ENCODE data around the gene SLC16A8.
A peak's percentile ranks its signal among the peaks of the same experiment; 100 is the strongest.
"Not testable (repeated sequence)": the region's sequence is repeated elsewhere in the genome, so short reads cannot be mapped to it uniquely, and the experiment has no call there.

Gene SLC16A8

DNA sequence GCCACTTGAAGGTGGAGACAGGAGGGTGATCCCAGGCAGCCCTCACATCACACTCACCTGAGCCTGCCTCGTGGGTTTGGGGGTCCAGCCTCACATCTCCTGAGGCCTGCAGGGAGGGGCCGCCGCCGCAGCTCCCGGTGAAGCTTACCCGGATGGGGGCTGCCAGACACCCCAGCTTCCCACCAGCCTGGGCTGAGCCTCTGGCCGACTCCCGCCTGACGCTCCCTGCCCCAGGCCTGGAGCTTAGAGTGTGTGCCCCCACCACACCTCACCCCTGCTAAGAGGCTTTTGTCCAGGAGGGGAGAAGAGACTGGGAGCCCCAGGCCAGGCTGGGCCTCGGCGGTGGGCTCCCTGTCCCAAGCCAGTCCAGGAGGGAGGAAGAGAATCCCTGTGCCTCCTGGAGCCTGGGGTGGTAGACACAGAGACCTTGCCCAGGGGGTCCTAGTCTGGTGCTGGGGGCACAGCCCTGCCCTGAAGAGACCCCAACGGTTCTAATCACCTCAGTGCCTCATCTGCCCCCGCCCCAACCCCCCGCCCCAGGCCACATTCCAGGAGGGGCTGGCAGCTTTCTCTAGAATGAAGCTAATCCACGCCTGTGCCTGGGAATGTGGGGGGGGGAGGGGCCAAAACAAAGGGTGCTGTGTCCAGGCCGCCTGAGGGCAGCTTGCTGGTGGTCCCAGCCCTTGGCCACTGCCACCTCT lies at the start of gene SLC16A8:
Gene SLC16A8, minus strand, starts transcription at position 254 of the 701 bp plus-strand sequence. CDS start 1,311 bp downstream, outside the sequence.
- DNase-seq, result no peak

GRCh38 chr22:38133331-38133730 lies 49.3 kb upstream of the SLC16A8 start:
- DNase-seq, result no peak

GRCh38 chr22:38132794-38133193 lies 48.8 kb upstream of the SLC16A8 start:
- no peak for DNase-seq

DNA sequence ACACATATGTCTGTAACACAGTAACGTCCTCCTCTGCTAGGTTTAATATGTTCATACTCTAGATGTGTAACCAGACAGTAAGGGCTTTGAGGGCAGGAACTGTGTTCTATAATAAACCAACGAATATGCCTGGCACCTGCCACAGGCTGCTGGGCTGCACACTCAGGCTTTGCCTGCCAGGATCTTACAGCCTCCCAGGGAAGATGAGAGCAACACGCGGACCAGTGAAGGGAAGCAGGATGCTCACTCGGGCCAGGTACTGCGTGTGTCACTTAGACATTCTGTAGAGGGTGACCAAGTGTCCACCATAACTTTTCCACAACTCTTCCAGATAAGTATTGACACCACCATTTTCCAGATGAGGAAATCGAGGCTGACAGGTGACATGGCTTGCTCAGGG lies 48.2 kb upstream of the SLC16A8 start:
- no peak for DNase-seq

DNA sequence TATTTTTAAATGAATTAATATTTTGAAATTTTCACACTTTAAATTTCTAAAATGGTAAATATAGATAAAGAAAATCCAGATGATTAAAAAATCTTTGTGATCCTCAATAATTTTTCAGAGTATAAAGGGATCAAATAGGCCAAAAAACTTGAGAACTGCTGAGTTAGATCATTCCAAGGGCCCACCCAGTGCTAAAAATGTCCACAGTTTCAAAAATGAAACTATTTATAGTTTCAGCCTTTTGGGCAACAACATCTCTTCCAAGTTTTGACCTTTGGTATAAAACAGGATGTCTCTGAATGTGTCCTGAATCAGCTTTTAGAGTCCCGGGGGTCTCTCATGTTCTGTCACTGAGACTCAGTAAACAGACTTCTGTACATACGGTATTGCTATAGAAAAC lies 47.4 kb upstream of the SLC16A8 start:
- DNase-seq, result no peak

GRCh38 chr22:38129856-38130255 lies 45.9 kb upstream of the SLC16A8 start:
- no peak for DNase-seq

GRCh38 chr22:38129021-38129420 lies 45.0 kb upstream of the SLC16A8 start:
- DNase-seq, result no peak

GRCh38 chr22:38127869-38128268 lies 43.9 kb upstream of the SLC16A8 start:
- no peak for DNase-seq

DNA sequence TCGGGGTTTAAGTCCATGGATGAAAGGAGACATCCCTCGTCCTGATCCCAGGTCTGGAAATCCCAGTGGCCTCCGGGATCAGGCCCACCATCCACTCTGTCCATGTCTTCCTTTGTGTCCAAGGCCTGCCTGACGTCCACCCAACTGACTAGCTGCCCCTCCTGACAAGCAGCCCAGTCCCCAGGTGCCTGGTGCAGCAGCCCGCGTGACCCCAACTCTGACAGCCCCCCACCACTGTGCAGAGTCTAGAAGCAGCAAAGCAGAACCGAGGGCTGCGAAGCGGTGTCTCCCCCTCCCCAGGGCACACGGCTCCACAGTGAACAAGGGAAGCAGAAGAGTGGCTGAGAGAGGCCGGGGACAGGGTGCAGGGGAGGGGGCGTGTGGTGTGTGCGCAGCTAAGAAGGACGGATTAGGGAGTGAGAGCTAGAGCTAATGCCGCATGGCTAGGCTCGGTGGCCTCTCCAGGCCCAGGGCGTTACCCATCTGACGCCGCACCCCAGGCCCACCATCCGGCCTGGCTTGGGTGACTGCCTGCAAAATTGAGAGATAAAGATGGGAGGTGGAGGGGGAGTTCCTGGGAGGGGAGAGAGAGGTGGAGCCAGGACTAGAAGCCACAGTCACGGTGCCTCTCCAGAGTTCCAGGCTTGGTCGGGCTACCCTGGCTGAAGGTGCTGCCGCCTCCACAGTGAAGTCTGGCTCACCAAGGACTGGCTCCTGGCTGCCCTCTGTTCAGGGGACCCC lies 43.1 kb upstream of the SLC16A8 start:
- DNase-seq, result no peak

- DNase-seq, result no peak
Observed at GRCh38 chr22:38125751-38126201, 41.8 kb upstream of the SLC16A8 start.

DNA sequence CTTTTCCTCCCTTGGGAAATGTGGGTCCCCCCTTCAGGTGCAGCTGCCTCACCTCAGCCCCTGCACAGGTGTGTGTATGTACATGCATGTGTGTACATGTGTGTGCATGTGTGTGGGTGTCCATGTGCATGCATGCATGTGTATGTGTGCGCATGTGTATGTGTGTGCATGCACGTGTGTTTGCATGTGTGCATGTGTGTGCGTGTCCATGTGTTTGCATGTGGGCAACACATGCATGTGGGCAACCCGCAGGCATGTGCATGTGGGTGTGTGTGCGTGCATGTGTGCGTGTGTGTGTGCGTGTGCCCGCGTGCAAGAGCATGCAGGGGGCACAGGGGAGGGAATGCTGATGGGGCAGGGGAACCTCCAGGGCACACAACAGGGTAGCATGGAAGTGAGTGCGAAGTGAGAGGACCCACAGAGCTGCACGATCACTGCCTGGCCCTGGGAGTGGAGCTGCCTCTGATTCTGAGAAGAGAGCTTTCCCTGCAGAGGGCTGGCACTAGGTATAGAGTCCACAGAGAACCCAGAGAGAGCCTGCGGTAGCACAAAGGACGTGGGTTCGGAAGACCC lies 41.1 kb upstream of the SLC16A8 start:
- no peak for DNase-seq

- no peak for DNase-seq
Observed at GRCh38 chr22:38124236-38124974, 40.4 kb upstream of the SLC16A8 start.

- DNase-seq, result no peak
Observed at GRCh38 chr22:38122616-38123015, 38.6 kb upstream of the SLC16A8 start.

- no peak for DNase-seq
Observed at GRCh38 chr22:38120359-38121110, 36.6 kb upstream of the SLC16A8 start.

DNA sequence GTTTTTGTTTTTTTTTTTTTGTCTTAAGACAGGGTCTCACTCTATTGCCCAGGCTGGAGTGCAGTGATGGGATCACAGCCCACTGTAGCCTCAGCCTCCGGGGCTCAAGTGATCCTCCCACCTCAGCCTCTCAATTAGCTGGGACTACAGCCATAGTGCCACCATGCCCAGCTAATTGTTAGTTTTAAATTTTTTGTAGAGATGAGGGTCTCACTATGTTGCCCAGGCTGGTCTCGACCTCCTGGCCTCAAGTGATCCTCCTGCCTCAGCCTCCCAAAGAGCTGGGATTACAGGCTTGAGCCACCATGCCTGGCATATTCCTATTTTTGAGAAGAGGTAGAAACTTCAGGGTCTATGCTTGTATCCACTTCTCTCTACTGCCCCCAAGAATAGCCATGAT lies 34.8 kb upstream of the SLC16A8 start:
- DNase-seq, result not testable (repeated sequence)

- no peak for DNase-seq
Observed at GRCh38 chr22:38118182-38118581, 34.2 kb upstream of the SLC16A8 start.

GRCh38 chr22:38117556-38117955 lies 33.6 kb upstream of the SLC16A8 start:
- not testable (repeated sequence) for DNase-seq

- DNase-seq, result peak in 1 of 2 experiments; percentile 7
Observed at GRCh38 chr22:38115423-38116205, 31.6 kb upstream of the SLC16A8 start.

DNA sequence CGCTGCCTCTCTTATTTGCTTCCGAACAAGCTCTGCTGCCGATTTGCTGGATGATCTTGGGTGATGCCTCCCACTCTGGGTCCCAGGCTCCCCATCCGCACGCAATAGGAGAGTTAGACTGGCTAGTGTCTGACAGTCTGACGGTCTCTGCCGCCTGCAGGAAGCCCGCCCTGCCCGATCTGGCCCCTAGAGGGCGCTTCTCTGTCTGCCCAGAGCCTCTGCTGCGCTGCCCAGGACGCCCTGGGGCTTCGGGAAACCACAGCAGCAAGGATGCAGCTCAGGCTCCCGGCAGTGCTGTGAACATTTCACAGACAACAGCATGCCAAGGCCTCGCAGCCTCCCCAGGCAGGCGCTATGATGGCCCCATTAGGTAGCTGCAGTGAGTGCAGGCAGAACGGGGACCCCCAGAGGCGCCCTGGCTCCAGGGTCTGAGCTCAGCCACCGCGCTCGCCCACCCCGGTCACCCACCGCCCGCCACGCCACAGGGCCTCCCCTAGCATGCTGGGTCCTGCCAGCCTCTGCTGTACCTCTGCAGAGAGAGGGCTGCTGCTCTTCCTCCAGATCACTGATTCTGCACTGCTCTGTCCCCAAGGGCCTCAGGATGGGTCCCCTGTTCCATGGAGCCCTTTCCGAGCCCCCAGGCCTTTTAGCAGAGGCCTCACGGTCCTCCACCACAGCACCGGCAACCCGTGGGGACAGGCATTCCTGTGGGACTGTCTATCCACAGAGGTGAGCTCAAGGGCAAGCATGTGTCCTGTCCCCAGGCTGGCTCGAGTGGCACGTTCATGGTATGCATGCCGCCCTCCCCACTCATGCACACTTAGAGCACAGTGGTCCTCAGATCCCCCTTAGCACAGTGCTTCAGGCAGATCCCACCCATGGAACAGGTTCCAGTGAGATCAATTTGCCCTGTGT lies 30.8 kb upstream of the SLC16A8 start:
- DNase-seq, result peak in 1 of 2 experiments; percentile 53

- DNase-seq, result no peak
Observed at GRCh38 chr22:38112381-38112780, 28.4 kb upstream of the SLC16A8 start.
